GM12891 (cell line): Measurements from ENCODE around the gene NOCT.

Experiments
- POLR2A ChIP-seq: IDR thresholded peaks from 2 replicates; pipeline ENCODE4 v1.6.1; 2011; ENCODE audit warnings: low read depth, low read length, control low read depth
- POLR2AphosphoS5 ChIP-seq: IDR thresholded peaks from 2 replicates; pipeline ENCODE4 v1.6.1; 2011; ENCODE audit warnings: low read depth, low read length, control low read depth
- TAF1 ChIP-seq: IDR thresholded peaks from 2 replicates; pipeline ENCODE4 v1.6.1; 2011; ENCODE audit warnings: low read depth, low read length, control low read depth

GRCh38 chr4:138978028-138978585 lies 37.5 kb upstream of the NOCT start:
- no peak for TF ChIP-seq POLR2AphosphoS5
- TF ChIP-seq POLR2A: no peak
- TF ChIP-seq TAF1: no peak
